ENCODE data around the gene ZNF805. TPM values are rescaled to one million over a fixed set of nuclear protein-coding genes. Genes with fewer than 3 reads are reported as not detected.
"Not testable (repeated sequence)": the region's sequence is repeated elsewhere in the genome, so short reads cannot be mapped to it uniquely, and the experiment has no call there.

ZNF805 gene
- total RNA-seq: 16.7 TPM

DNA sequence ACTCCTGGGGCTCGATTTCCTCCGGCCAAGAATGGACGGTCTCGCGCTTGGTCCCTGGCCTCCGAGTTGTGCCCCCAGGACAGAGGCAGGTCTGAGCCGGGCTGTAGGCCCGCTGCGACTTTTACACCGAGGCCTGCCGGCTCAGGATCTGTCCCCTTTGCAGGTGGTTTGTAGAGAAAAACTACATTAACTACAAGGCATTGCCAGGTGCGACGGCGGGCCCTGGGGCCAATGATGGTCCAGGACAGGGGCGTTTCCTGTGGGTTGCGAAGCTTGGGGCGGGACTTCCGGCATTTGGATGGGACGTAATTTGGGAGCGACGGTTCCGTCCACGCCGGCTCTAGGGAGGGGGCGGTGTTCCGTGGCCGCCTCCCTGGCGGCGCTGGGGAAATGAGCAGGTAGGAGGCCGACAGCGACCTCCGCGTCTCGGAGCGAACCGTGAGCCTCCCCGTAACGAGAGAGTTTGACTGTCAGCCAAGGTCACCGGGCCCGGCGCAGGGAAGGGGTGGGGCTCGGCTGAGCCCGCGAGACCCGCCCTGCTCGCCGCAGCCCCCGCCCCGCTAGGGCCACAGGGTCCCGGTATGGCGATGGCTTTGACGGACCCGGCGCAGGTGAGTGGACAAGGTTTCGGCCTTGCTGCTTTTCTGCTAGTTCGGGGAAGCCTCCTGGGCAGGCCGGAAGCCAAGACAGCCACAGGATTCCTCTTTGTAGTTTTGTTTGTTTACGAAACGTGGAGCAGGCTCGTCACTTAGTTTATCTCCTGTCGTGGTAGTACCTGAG is at the start of gene ZNF805:
Gene ZNF805 (plus strand): TSS at position 322 of the 780 bp plus-strand sequence. CDS start 260 bp downstream, at position 582.
- peak; percentile 88 to 98 (median 98) for DNase-seq (ENCODE audit: low read depth in 2 of 3, low spot score in 2 of 3)

GRCh38 chr19:57191141-57192076 is 49.0 kb upstream of the ZNF805 start, which contains the start of gene ZNF264:
Gene ZNF264, plus strand, starts transcription at chr19:57191500. Its CDS starts 414 bp downstream, at chr19:57191914.
- DNase-seq (ENCODE audit: low read depth in 2 of 3, low spot score in 2 of 3): peak; percentile 70 to 88 (median 88)

DNA sequence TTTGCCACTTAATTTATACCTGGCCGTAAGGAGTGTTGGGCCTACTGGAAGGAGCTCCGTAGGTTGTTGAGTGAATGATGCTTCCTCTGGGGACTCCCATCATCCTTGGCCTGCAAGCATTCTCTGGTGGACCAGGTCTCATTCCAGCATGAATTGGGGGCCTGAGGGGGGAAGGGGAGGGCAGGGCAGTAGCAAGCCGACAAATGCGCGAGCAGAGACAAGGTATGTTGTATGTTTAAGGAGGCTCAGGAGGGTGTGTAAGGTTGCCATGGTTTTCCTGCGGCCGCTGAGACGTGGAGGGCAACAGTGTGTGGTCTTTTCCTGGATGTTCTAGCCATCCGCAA is 48.4 kb upstream of the ZNF805 start:
- DNase-seq (ENCODE audit: low read depth in 2 of 3, low spot score in 2 of 3): peak in 1 of 3 donors; percentile 2

DNA sequence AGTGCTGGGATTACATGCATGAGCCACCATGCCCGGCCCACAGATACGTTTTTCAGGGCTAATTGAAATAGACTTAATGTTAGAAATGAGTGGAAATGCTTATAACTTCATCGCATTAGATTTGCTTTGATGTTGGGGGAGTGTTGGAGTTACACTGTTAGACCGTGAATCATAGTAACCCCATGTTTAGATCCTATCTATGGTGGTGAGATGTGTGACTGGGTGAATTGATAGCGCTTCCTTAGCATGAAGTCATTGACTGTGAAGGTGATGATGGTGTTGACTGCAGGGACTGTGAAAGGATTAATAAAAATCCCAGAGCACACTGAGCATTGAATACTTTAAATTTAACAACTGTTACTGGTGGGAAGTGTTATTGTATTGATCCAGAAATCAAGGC is 47.4 kb upstream of the ZNF805 start:
- no peak for DNase-seq (ENCODE audit: low read depth in 2 of 3, low spot score in 2 of 3)

DNA sequence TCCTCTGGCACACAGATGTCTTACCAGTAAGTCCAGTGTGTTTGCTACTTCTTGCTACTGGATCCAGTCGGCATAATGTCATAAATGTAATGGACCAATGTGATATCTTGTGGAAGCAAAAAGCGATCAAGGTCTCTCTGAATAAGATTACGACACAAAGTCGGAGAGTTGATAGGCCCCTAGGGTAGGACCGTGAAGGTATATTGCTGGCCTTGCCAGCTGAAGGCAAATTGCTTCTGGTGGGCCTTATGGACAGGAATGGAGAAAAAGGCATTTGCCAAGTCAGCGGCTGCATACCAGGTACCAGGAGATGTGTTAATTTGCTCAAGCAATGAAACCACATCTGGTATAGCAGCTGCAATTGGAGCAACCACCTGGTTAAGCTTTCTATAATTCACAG is 42.6 kb upstream of the ZNF805 start:
- DNase-seq (ENCODE audit: low read depth in 2 of 3, low spot score in 2 of 3): not testable (repeated sequence)

DNA sequence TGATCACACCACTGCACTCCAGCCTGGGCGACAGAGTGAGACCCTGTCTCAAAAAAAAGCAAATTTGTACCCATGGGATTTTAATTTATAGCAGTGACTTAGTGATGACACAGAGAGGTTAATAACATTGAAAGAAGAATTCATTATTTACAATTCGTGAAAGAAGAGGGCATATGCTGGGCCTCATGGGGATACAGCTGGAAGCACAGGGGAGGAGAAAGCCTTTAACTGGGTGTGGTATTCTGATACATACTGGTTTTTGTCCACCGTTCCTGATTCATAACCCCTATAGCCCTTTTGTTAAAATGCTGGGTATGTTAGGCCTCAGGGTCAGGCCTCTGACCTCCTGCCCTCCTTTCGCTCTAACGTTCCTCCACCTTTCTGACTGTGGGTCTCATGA is 38.3 kb upstream of the ZNF805 start:
- DNase-seq (ENCODE audit: low read depth in 2 of 3, low spot score in 2 of 3): no peak

DNA sequence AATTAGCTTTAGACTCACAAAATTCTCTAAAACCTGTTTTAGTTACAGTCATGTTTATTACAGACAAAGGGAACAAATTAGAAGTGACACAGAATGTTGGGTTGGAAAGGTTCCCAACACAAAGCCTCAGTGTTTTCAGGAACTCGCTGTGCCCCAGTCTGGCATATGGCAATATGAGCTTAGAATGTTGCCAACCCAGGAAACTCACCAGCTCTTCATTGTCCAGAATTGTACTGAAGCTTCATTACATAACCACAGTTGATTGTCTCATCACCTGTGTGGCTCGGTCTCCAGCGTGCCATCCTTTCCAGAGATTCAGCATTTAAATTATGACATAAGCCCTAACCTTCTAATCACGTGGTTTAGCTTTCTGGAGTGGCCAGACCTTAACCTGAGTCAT is 30.1 kb upstream of the ZNF805 start:
- no peak for DNase-seq (ENCODE audit: low read depth in 2 of 3, low spot score in 2 of 3)

GRCh38 chr19:57212109-57212508 is 28.3 kb upstream of the ZNF805 start:
- DNase-seq (ENCODE audit: low read depth in 2 of 3, low spot score in 2 of 3): no peak

GRCh38 chr19:57227502-57227901 is 12.9 kb upstream of the ZNF805 start:
- no peak for DNase-seq (ENCODE audit: low read depth in 2 of 3, low spot score in 2 of 3)

- no peak for DNase-seq (ENCODE audit: low read depth in 2 of 3, low spot score in 2 of 3)
These were observed 8.7 kb upstream of the ZNF805 start for GRCh38 chr19:57231686-57232085.

GRCh38 chr19:57233207-57233606 is 7.2 kb upstream of the ZNF805 start:
- DNase-seq (ENCODE audit: low read depth in 2 of 3, low spot score in 2 of 3): no peak

DNA sequence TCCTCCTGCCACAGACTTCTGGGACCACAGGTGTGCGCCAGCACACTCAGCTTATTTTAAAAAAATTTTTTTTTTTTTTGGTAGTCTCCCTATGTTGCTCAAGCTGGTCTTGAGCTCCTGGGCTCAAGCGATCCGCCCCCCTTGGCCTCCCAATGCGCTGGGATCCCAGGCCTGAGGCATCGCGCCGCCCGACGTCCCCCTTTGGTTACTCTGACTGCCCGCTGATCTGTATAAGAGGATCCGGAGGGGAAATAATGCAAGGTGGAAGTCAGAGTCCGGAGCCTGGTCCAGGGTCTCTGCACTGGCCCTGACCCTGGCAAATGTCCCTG is 486 bp upstream of the ZNF805 start:
- DNase-seq (ENCODE audit: low read depth in 2 of 3, low spot score in 2 of 3): no peak

DNA sequence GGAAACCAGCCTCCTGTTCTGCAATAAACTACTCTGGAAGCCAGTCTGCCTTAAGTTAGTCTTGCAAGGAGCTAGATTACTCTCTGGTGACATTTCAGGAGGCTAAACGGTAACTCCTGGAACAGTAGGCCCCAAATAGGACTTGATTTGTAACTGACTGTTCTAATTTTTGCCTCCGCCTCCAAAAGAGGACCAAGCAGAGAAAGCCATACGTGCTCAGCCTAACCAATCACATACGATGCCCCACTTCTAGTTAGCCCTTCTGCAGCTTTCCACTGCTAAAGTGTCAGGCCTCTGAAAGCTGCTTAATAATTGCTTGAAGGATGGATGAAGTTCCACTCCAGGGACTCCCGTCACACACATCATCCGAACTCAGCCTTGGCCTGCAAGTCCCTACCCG is 744 bp downstream of the ZNF805 start:
- peak in 2 of 3 donors; percentile 10 to 44 for DNase-seq (ENCODE audit: low read depth in 2 of 3, low spot score in 2 of 3)

GRCh38 chr19:57242821-57243220 is 2.4 kb downstream of the ZNF805 start:
- no peak for DNase-seq (ENCODE audit: low read depth in 2 of 3, low spot score in 2 of 3)

DNA sequence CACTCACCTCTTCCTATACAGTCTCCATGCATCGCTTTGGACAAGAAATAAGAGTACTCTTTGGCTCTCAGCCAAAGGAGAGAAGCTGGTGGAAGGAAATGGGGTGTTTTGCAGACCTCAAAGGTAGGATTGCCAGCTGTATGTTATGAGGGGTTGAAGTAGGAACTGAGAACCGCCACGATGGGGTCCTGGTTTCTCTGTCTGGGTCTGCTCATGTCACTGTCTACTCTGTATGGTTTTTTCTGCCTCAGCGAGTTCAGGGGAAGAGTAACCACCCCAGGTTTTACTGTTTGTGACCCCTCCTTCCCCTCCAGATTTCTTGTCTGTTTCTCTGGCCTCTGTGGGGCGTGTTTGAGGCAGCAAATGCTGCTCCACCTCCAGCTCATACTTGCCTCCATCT is 4.1 kb downstream of the ZNF805 start:
- no peak for DNase-seq (ENCODE audit: low read depth in 2 of 3, low spot score in 2 of 3)

- DNase-seq (ENCODE audit: low read depth in 2 of 3, low spot score in 2 of 3): no peak
These were observed 4.6 kb downstream of the ZNF805 start for GRCh38 chr19:57245066-57245465.

DNA sequence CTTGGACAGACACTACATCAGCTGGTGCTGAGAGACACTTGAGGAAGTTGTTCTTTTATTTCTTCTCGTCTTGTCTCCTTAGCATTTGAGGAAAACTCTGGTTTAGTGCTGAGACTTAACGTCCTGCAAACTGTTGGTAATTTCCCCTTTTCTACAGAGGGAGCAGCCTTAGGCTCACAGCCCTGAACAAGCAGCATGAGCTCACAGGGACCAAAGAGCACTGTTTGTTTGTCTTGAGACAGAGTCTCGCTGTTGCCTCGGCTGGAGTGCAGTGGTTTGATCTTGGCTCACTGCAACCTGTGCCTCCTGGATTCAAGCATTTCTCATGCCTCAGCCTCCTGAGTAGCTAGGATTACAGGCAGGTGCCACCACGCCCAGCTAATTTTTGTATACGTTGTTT is 5.5 kb downstream of the ZNF805 start:
- no peak for DNase-seq (ENCODE audit: low read depth in 2 of 3, low spot score in 2 of 3)

GRCh38 chr19:57248646-57249045 is 8.2 kb downstream of the ZNF805 start:
- DNase-seq (ENCODE audit: low read depth in 2 of 3, low spot score in 2 of 3): no peak

GRCh38 chr19:57249329-57249728 is 8.9 kb downstream of the ZNF805 start:
- no peak for DNase-seq (ENCODE audit: low read depth in 2 of 3, low spot score in 2 of 3)

DNA sequence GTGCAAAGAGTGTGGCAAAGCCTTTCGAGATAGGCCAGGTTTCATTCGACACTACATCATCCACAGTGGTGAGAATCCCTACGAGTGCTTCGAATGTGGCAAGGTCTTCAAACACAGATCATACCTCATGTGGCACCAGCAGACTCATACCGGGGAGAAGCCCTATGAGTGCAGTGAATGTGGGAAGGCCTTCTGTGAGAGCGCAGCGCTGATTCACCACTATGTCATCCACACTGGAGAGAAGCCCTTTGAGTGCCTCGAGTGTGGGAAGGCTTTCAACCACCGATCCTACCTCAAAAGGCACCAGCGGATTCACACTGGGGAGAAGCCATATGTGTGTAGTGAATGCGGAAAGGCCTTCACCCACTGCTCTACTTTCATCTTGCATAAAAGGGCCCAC is 13.3 kb downstream of the ZNF805 start:
- not testable (repeated sequence) for DNase-seq (ENCODE audit: low read depth in 2 of 3, low spot score in 2 of 3)

- no peak for DNase-seq (ENCODE audit: low read depth in 2 of 3, low spot score in 2 of 3)
These were observed 21.6 kb downstream of the ZNF805 start for GRCh38 chr19:57262044-57262443.

DNA sequence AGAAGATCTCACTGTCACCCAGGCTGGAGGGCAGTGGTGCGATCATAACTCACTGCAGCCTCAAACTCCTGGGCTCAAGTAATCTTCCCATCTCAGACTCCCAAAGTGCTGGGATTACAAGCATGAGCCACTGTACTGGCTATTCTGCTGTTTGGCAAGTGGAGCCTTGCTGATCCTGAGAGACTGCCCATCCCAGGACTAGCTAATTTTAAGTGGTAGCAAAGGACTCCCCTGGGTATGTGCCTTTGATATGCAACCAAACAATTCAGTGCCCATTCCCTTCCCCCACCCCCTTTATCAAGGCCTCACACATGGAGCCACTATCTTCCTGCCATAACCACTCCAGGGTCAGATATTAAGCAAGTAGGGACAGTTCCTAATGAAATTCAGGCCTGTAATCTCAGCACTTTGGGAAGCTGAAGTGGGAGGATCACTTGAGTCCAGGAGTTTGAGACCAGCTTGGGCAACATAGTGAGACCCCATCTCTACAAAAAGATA is 22.9 kb downstream of the ZNF805 start:
- peak in 1 of 3 donors; percentile 10 for DNase-seq (ENCODE audit: low read depth in 2 of 3, low spot score in 2 of 3)
